HCT116 (cell line): ENCODE results near the gene TBXAS1. TPM values are rescaled to one million over a fixed set of nuclear protein-coding genes. Genes with fewer than 3 reads are reported as not detected.

Experiments used
- ATAC-seq: fragments of 200-7000 bp; cut with Tn5 transposase; 2 replicates; pipeline ENCODE4 v1.9.1; 2020; ENCODE audit warnings: mild to moderate bottlenecking, moderate library complexity
- BruUV-seq: library from RNA; stranded (reverse); fragments of 400-500 nt; replicated peaks from 2 replicates; lab custom pipeline; 2021; lab: Mats Ljungman, UMichigan
- CTCF ChIA-PET: fragments of 300-600 bp; sonication (Branson Sonifier 250); formaldehyde crosslinking; loops from one replicate; lab custom pipeline; 2021; ENCODE audit warnings: antibody characterized with exemption; lab: Charles Lee
- POLR2A ChIA-PET: fragments of 300-600, 350-600 bp; sonication (Branson Sonifier 250); formaldehyde crosslinking; loops from one replicate; lab custom pipeline; 2021; ENCODE audit warnings: antibody characterized with exemption; lab: Charles Lee
- RAD21 ChIA-PET, 2 experiments: fragments of 300-600 bp; sonication (Branson Sonifier 250); formaldehyde crosslinking; loops; one replicate each; lab custom pipeline; 2023; ENCODE audit warnings: low total read pairs in 2 of 2; ENCODE audit not compliant: uncharacterized antibody in 2 of 2, unreplicated experiment in 2 of 2, low non-redundant PET in 1 of 2; lab: Charles Lee
- DNase-seq: peaks from one replicate; pipeline ENCODE4 v3.0.0-alpha.2; 2010; ENCODE audit warnings: low read depth, low spot score
- H2AFZ ChIP-seq: fragments of 200-600 bp; shearing (Covaris generic), sonication (generic); 2 replicates; pipeline ENCODE4 v1.6.1; 2017; ENCODE audit warnings: low read depth, mixed run types, mixed read lengths, antibody characterized with exemption, low read length; ENCODE audit not compliant: poor library complexity, severe bottlenecking
- H3K27ac ChIP-seq: 2 replicates; pipeline ENCODE4 v1.5.1; 2012; ENCODE audit warnings: low read depth, low read length
- H3K27me3 ChIP-seq: fragments of 200-600 bp; sonication (generic); 2 replicates; pipeline ENCODE4 v1.6.1; 2016; ENCODE audit warnings: mixed run types, low read length, mixed read lengths; ENCODE audit not compliant: insufficient read depth
- H3K36me3 ChIP-seq, 2 experiments: fragments of 200-500 bp in 1 of 2; fragments of 200-600 bp in 1 of 2; sonication (Bioruptor generic) in 1 of 2; sonication (generic) in 1 of 2; 2 replicates each; pipeline versions ENCODE4 v1.5.1 to v1.6.1; 2014 to 2016; ENCODE audit warnings: low read length in 2 of 2, inconsistent platforms in 1 of 2, mixed read lengths in 1 of 2, mixed run types in 1 of 2; ENCODE audit not compliant: insufficient read depth in 2 of 2, control insufficient read depth in 1 of 2
- H3K4me1 ChIP-seq, 2 experiments: fragments of 200-600 bp in 1 of 2; sonication (generic) in 1 of 2; 2 replicates each; pipeline versions ENCODE4 v1.5.1 to v1.6.1; 2012 to 2017; ENCODE audit warnings: low read length in 2 of 2, inconsistent platforms in 1 of 2, mild to moderate bottlenecking in 1 of 2, mixed read lengths in 1 of 2, mixed run types in 1 of 2, moderate library complexity in 1 of 2; ENCODE audit not compliant: insufficient read depth in 2 of 2, control insufficient read depth in 1 of 2
- H3K4me2 ChIP-seq: fragments of 200-600 bp; sonication (generic); 2 replicates; pipeline ENCODE4 v1.6.1; 2017; ENCODE audit warnings: mixed run types, low read length, mixed read lengths
- H3K4me3 ChIP-seq, 2 experiments: fragments of 200-600 bp in 1 of 2; sonication (generic) in 1 of 2; replicated peaks in 1 of 2; 2 replicates each; pipeline ENCODE4 v1.5.1; 2011 to 2016; ENCODE audit warnings: low read length in 2 of 2, control low read depth in 1 of 2, low read depth in 1 of 2, mild to moderate bottlenecking in 1 of 2, mixed read lengths in 1 of 2, mixed run types in 1 of 2
- H3K79me2 ChIP-seq: fragments of 200-600 bp; sonication (generic); 2 replicates; pipeline ENCODE4 v1.6.1; 2017; ENCODE audit warnings: mild to moderate bottlenecking, mixed run types, low read length, moderate library complexity, mixed read lengths; ENCODE audit not compliant: insufficient read depth
- H3K9ac ChIP-seq: fragments of 200-600 bp; sonication (generic); 2 replicates; pipeline ENCODE4 v1.6.1; 2016; ENCODE audit warnings: low read length, mixed read lengths
- H3K9me2 ChIP-seq: fragments of 200-600 bp; sonication (generic), shearing (Covaris generic); 2 replicates; pipeline ENCODE4 v1.6.1; 2017; ENCODE audit warnings: mixed run types, mild to moderate bottlenecking, moderate library complexity; ENCODE audit not compliant: insufficient read depth
- H3K9me3 ChIP-seq, 2 experiments: fragments of 200-500 bp in 1 of 2; fragments of 200-600 bp in 1 of 2; sonication (Bioruptor generic) in 1 of 2; sonication (generic) in 1 of 2; 2 replicates each; pipeline ENCODE4 v1.6.1; 2014 to 2017; ENCODE audit warnings: low read length in 2 of 2, mixed read lengths in 2 of 2, inconsistent platforms in 1 of 2, low read depth in 1 of 2, mild to moderate bottlenecking in 1 of 2, mixed run types in 1 of 2, moderate library complexity in 1 of 2; ENCODE audit not compliant: control insufficient read depth in 1 of 2, insufficient read depth in 1 of 2
- H4K20me1 ChIP-seq: fragments of 200-600 bp; sonication (generic), shearing (Covaris generic); 2 replicates; pipeline ENCODE4 v1.6.1; 2017; ENCODE audit warnings: mixed run types, mild to moderate bottlenecking, moderate library complexity; ENCODE audit not compliant: insufficient read depth
- CBX3 ChIP-seq: IDR thresholded peaks from 2 replicates; pipeline ENCODE4 v1.6.1; 2012; ENCODE audit warnings: low read depth
- CEBPB ChIP-seq: IDR thresholded peaks from 2 replicates; pipeline ENCODE4 v1.6.1; 2012; ENCODE audit warnings: low read depth
- EZH2 ChIP-seq: fragments of 200-600 bp; sonication (generic); IDR thresholded peaks from 2 replicates; pipeline ENCODE4 v1.6.1; 2017; ENCODE audit warnings: antibody characterized with exemption, mixed run types
- JUND ChIP-seq: IDR thresholded peaks from 2 replicates; pipeline ENCODE4 v1.6.1; 2012
- POLR2A ChIP-seq: IDR thresholded peaks from 2 replicates; pipeline ENCODE4 v1.7.0; 2011; ENCODE audit warnings: borderline replicate concordance; ENCODE audit not compliant: insufficient read depth, insufficient read length; ENCODE audit errors: extremely low read depth
- POLR2AphosphoS5 ChIP-seq: IDR thresholded peaks from 2 replicates; pipeline ENCODE4 v1.6.1; 2011; ENCODE audit warnings: mild to moderate bottlenecking, low read depth, low read length, moderate library complexity
- RAD21 ChIP-seq: IDR thresholded peaks from 2 replicates; pipeline ENCODE4 v1.6.1; 2012; ENCODE audit warnings: low read depth, mild to moderate bottlenecking
- REST ChIP-seq: IDR thresholded peaks from 2 replicates; pipeline ENCODE4 v1.6.1; 2012; ENCODE audit warnings: low read depth
- SP1 ChIP-seq: IDR thresholded peaks from 2 replicates; pipeline ENCODE4 v1.6.1; 2012; ENCODE audit warnings: low read depth
- SRF ChIP-seq: IDR thresholded peaks from 2 replicates; pipeline ENCODE4 v1.6.1; 2012; ENCODE audit warnings: low read depth
- YY1 ChIP-seq: IDR thresholded peaks from 2 replicates; pipeline ENCODE4 v1.6.1; 2011; ENCODE audit warnings: low read length, low read depth, moderate library complexity, mild to moderate bottlenecking; ENCODE audit not compliant: insufficient replicate concordance; ENCODE audit errors: extremely low read depth
- ZBTB33 ChIP-seq: IDR thresholded peaks from 2 replicates; pipeline ENCODE4 v1.6.1; 2011; ENCODE audit warnings: mild to moderate bottlenecking, low read length, moderate library complexity; ENCODE audit not compliant: insufficient replicate concordance; ENCODE audit errors: extremely low read depth
- ZFX ChIP-seq: fragments of 450-650 bp; IDR thresholded peaks from 2 replicates; pipeline ENCODE4 v1.6.1; 2017
- intact Hi-C: fragments of 100-400 bp; cut with micrococcal nuclease; formaldehyde crosslinking; loops from 2 replicates; pipeline ENCODE4 v1.10.0; 2022
- total RNA-seq: library from RNA; stranded (reverse); gene quantifications from one replicate; pipeline ENCODE4 v1.2.1, GENCODE V29; 2021; ENCODE audit not compliant: unreplicated experiment
- TF ChIP-seq, protein P1 (sequence below): IDR thresholded peaks from 2 replicates; pipeline ENCODE4 v1.6.1; 2012
- TF ChIP-seq, protein P2 (sequence below): IDR thresholded peaks from 2 replicates; pipeline ENCODE4 v1.6.1; 2012
- TF ChIP-seq, protein P3 (sequence below), 3 experiments: fragments of 200-600 bp in 1 of 3; sonication (generic) in 1 of 3; IDR thresholded peaks in 2 of 3; conservative IDR thresholded peaks in 1 of 3; 2 replicates each; pipeline ENCODE4 v1.5.1; 2012 to 2017; ENCODE audit warnings: low read depth in 2 of 3, low read length in 2 of 3, antibody characterized with exemption in 1 of 3, borderline replicate concordance in 1 of 3, control low read depth in 1 of 3, mild to moderate bottlenecking in 1 of 3, mixed read lengths in 1 of 3, mixed run types in 1 of 3, moderate library complexity in 1 of 3; ENCODE audit not compliant: insufficient read depth in 1 of 3

TBXAS1 gene
- total RNA-seq, 1 experiment from 2014 or later, result 1.4 TPM

- no TSS peak for BruUV-seq
- Histone ChIP-seq H4K20me1 (no peaks in the 10 kb centered on the region), H3K9ac (no peak overlapping the region), H2AFZ (no peak overlapping the region), H3K9me2 (no peaks in the 10 kb centered on the region), H3K4me1 (no peaks in the 10 kb centered on the region), H3K4me3 (no peak overlapping the region), H3K79me2 (no peaks in the 10 kb centered on the region), H3K27ac (no peak overlapping the region), H3K36me3 (no peaks in the 10 kb centered on the region), H3K4me2 (no peak overlapping the region), H3K9me3 (no peaks in the 10 kb centered on the region), H3K27me3 (0 out of 2 replicates have a peak, but pooled peaks cover 5% of the 10 kb centered on the region)
- RAD21 ChIA-PET, result no interaction called here
- TF ChIP-seq REST (no peak), CEBPB (no peak), ZFX (no peak), ZBTB33 (no peak), SP1 (no peak), SRF (no peak), JUND (no peak), CBX3 (no peak), POLR2A (no peak), YY1 (no peak), RAD21 (no peak), EZH2 (no peak), POLR2AphosphoS5 (no peak)
- TF ChIP-seq, protein P1, sequence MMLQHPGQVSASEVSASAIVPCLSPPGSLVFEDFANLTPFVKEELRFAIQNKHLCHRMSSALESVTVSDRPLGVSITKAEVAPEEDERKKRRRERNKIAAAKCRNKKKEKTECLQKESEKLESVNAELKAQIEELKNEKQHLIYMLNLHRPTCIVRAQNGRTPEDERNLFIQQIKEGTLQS, result no peak
- TF ChIP-seq, protein P2, sequence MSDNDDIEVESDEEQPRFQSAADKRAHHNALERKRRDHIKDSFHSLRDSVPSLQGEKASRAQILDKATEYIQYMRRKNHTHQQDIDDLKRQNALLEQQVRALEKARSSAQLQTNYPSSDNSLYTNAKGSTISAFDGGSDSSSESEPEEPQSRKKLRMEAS, result no peak
- TF ChIP-seq, protein P3, sequence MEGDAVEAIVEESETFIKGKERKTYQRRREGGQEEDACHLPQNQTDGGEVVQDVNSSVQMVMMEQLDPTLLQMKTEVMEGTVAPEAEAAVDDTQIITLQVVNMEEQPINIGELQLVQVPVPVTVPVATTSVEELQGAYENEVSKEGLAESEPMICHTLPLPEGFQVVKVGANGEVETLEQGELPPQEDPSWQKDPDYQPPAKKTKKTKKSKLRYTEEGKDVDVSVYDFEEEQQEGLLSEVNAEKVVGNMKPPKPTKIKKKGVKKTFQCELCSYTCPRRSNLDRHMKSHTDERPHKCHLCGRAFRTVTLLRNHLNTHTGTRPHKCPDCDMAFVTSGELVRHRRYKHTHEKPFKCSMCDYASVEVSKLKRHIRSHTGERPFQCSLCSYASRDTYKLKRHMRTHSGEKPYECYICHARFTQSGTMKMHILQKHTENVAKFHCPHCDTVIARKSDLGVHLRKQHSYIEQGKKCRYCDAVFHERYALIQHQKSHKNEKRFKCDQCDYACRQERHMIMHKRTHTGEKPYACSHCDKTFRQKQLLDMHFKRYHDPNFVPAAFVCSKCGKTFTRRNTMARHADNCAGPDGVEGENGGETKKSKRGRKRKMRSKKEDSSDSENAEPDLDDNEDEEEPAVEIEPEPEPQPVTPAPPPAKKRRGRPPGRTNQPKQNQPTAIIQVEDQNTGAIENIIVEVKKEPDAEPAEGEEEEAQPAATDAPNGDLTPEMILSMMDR (IDR thresholded peaks at IDR 0.05 in 2 of 3, conservative IDR thresholded peaks at IDR 0.05 in 1 of 3; ENCODE audit: borderline replicate concordance in 1 of 3, insufficient read depth in 1 of 3, low read depth in 2 of 3, low read length in 2 of 3), result no peak
- intact Hi-C loops, result no loop called here
- POLR2A ChIA-PET, result no interaction called here
- CTCF ChIA-PET, result no interaction called here
- no peak for DNase-seq
- ATAC-seq, result no peak
These were observed 144.3 kb downstream of the TBXAS1 start for GRCh38 chr7:139973101-139974050.
